NT2/D1 (cell line): ENCODE data around the gene CIB4.

ENCODE experiments used
- SUZ12 ChIP-seq: IDR thresholded peaks from 2 replicates; pipeline ENCODE4 v1.6.1; 2011; ENCODE audit not compliant: insufficient read length, insufficient read depth; ENCODE audit errors: extremely low read depth
- YY1 ChIP-seq: IDR thresholded peaks from 2 replicates; pipeline ENCODE4 v1.6.1; 2011; ENCODE audit not compliant: insufficient read length, insufficient read depth
- ZNF274 ChIP-seq: IDR thresholded peaks from 2 replicates; pipeline ENCODE4 v1.6.1; 2011; ENCODE audit warnings: mild to moderate bottlenecking, low read depth, low read length

DNA sequence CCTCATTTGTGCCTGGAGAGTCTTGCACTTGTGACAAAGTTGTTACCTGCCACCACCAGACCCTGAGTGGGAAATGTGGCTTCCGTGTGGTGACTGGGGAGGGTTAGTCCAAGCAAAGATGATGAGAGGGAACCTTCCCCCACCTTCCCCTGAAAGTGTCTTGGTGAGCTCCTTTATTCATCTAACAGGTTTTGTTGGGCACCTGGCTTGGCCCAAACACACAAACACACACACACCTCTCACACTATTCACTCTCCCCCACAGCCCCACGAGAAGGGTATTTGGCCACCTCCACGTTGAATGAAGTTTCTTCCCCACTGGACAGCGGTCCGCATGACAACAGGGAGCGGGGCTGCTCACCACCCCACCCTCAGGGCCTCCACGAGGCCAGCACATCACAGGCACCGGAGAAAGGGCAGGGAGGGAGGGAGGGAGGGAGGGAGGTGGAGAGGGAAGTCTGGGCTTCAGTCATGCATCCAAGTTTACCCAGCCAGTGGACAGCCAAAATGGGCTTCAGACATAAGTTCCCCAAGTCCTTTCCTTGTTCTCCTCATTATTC lies 1.4 kb downstream of the CIB4 start:
- no peak for TF ChIP-seq YY1
- TF ChIP-seq ZNF274, result no peak
- TF ChIP-seq SUZ12, result no peak
